ENCODE measurements around the gene PLA1A.
A peak's percentile ranks its signal among the peaks of the same experiment; 100 is the strongest.

Gene PLA1A

GRCh38 chr3:119641416-119641815 is 43.7 kb downstream of the PLA1A start:
- no peak for DNase-seq

GRCh38 chr3:119642746-119643473 is 45.2 kb downstream of the PLA1A start:
- peak; percentile 8 for DNase-seq

GRCh38 chr3:119643528-119643927 is 45.8 kb downstream of the PLA1A start:
- no peak for DNase-seq

- DNase-seq, result no peak
These were observed 46.8 kb downstream of the PLA1A start for GRCh38 chr3:119644481-119644880.

- no peak for DNase-seq
These were observed 48.1 kb downstream of the PLA1A start for GRCh38 chr3:119645813-119646212.

- DNase-seq, result no peak
These were observed 49.5 kb downstream of the PLA1A start for GRCh38 chr3:119647171-119647570.

GRCh38 chr3:119647843-119648575 is 50.3 kb downstream of the PLA1A start:
- no peak for DNase-seq

- no peak for DNase-seq
These were observed 52.1 kb downstream of the PLA1A start for GRCh38 chr3:119649761-119650160.

GRCh38 chr3:119652306-119653033 is 54.8 kb downstream of the PLA1A start:
- DNase-seq, result no peak

GRCh38 chr3:119653876-119654275 is 56.2 kb downstream of the PLA1A start:
- no peak for DNase-seq

GRCh38 chr3:119657887-119658702 is 60.4 kb downstream of the PLA1A start:
- no peak for DNase-seq

- DNase-seq, result no peak
These were observed 61.3 kb downstream of the PLA1A start for GRCh38 chr3:119658994-119659393.

- no peak for DNase-seq
These were observed 62.1 kb downstream of the PLA1A start for GRCh38 chr3:119659606-119660291.

- DNase-seq, result no peak
These were observed 63.1 kb downstream of the PLA1A start, which contains the start of gene POPDC2 for GRCh38 chr3:119660474-119661440. Gene POPDC2 (minus strand): TSS chr3:119660589. CDS start chr3:119660423, 166 bp downstream.

GRCh38 chr3:119662604-119663373 is 65.1 kb downstream of the PLA1A start:
- no peak for DNase-seq

GRCh38 chr3:119663885-119664284 is 66.2 kb downstream of the PLA1A start:
- DNase-seq, result no peak

GRCh38 chr3:119664370-119664769 is 66.7 kb downstream of the PLA1A start:
- no peak for DNase-seq

GRCh38 chr3:119664850-119665379 is 67.2 kb downstream of the PLA1A start:
- DNase-seq, result no peak

GRCh38 chr3:119665954-119666559 is 68.4 kb downstream of the PLA1A start:
- DNase-seq, result no peak
